DOHH2 (cell line): ENCODE measurements around the gene ITPRIPL2.

Experiments
- EZH2phosphoT487 ChIP-seq: fragments of 200-600 bp; sonication (generic); IDR thresholded peaks from 2 replicates; pipeline ENCODE4 v1.6.1; 2017; ENCODE audit warnings: borderline replicate concordance, mild to moderate bottlenecking, antibody characterized with exemption, low read length, moderate library complexity, mixed read lengths
- TF ChIP-seq, protein P1 (sequence below): fragments of 200-600 bp; sonication (generic); IDR thresholded peaks from one replicate; pipeline ENCODE4 v1.5.1; 2014; ENCODE audit warnings: antibody characterized with exemption, mild to moderate bottlenecking, low read depth, low read length; ENCODE audit not compliant: poor library complexity, severe bottlenecking

DNA sequence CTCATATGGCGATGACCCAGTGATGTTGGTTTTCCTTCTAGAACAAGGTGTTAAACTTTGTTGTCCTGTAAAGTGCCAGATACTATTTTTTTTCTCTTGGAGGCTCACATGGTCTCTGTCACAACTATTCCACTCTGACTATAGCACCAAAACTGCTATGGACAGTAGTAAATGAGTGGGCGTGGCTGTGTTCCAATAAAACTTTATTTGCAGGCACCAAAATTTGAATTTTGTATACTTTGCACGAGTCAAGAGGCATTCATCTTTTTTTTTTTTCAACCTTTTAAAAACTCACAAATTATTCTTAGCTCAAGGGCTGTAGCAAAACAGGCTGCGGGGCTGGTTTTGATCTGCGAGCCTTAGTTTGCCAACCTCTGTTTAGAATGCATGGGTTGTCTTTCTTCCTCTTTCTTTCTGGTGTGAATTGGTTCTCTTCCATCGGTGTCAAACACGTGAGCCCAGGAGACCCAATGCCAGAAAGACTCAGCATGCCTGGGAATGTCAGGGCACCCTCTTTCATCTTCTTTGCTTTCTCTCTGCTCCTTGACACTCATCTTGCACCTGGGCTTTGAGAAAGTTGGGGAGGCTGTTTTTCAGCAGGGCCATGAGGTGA lies 56.4 kb downstream of the ITPRIPL2 start:
- TF ChIP-seq, protein P1, sequence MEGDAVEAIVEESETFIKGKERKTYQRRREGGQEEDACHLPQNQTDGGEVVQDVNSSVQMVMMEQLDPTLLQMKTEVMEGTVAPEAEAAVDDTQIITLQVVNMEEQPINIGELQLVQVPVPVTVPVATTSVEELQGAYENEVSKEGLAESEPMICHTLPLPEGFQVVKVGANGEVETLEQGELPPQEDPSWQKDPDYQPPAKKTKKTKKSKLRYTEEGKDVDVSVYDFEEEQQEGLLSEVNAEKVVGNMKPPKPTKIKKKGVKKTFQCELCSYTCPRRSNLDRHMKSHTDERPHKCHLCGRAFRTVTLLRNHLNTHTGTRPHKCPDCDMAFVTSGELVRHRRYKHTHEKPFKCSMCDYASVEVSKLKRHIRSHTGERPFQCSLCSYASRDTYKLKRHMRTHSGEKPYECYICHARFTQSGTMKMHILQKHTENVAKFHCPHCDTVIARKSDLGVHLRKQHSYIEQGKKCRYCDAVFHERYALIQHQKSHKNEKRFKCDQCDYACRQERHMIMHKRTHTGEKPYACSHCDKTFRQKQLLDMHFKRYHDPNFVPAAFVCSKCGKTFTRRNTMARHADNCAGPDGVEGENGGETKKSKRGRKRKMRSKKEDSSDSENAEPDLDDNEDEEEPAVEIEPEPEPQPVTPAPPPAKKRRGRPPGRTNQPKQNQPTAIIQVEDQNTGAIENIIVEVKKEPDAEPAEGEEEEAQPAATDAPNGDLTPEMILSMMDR: no peak
- no peak for TF ChIP-seq EZH2phosphoT487
